HepG2 (cell line): ENCODE measurements around the gene HRH3. TPM values are rescaled to one million over a fixed set of nuclear protein-coding genes. Genes with fewer than 3 reads are reported as not detected.

Experiments
- ATAC-seq: fragments of 200-7000 bp; cut with Tn5 transposase; 3 replicates; pipeline ENCODE4 v1.9.1; 2020; ENCODE audit warnings: mild to moderate bottlenecking, moderate library complexity
- BruUV-seq: library from RNA; stranded (reverse); fragments of 400-500 nt; replicated peaks from 2 replicates; lab custom pipeline; 2021; lab: Mats Ljungman, UMichigan
- CTCF ChIA-PET: fragments of 300-600 bp; formaldehyde crosslinking; extraction: SDS; loops from one replicate; lab custom pipeline; 2021; ENCODE audit warnings: low total read pairs, inconsistent platforms, low intra/inter-chr PET ratio; lab: Yijun Ruan, JAX
- POLR2A ChIA-PET: fragments of 350-600 bp; sonication (Branson Sonifier 250); formaldehyde crosslinking; loops from one replicate; lab custom pipeline; 2020; ENCODE audit warnings: antibody characterized with exemption, inconsistent platforms; lab: Yijun Ruan, JAX
- DNase-seq: peaks from one replicate; pipeline ENCODE4 v3.0.0-alpha.2; 2015; ENCODE audit warnings: low spot score
- FAIRE-seq: peaks from 3 replicates; lab custom pipeline; 2011; peaks lifted over from hg19 to GRCh38; lab: Jason Lieb, UNC
- H2AFZ ChIP-seq: one replicate; pipeline ENCODE4 v1.6.1; 2011; ENCODE audit warnings: low read length, inconsistent platforms
- H3K27ac ChIP-seq: fragments of 300-600 bp; 3 replicates; pipeline ENCODE4 v1.8.0; 2011; ENCODE audit warnings: mixed run types, mild to moderate bottlenecking, mixed read lengths, low read length, inconsistent platforms; ENCODE audit not compliant: insufficient read depth; ENCODE audit errors: extremely low read length
- H3K27me3 ChIP-seq, 2 experiments: fragments of 200-600 bp in 1 of 2; 2 replicates in 1 of 2; 3 replicates in 1 of 2; pipeline versions ENCODE4 v1.6.0 to v1.8.0; 2011; ENCODE audit warnings: low read length in 2 of 2, mild to moderate bottlenecking in 2 of 2, moderate library complexity in 2 of 2, inconsistent platforms in 1 of 2; ENCODE audit not compliant: insufficient read depth in 2 of 2, control insufficient read depth in 1 of 2
- H3K36me3 ChIP-seq, 2 experiments: fragments of 200-600 bp in 1 of 2; replicated peaks in 1 of 2; 2 replicates in 1 of 2; 3 replicates in 1 of 2; pipeline versions ENCODE4 v1.5.1 to v1.8.0; 2011; ENCODE audit warnings: low read length in 2 of 2, inconsistent platforms in 1 of 2; ENCODE audit not compliant: insufficient read depth in 2 of 2, control insufficient read depth in 1 of 2
- H3K4me1 ChIP-seq: 2 replicates; pipeline ENCODE4 v1.5.1; 2012; ENCODE audit warnings: low read length, inconsistent platforms; ENCODE audit not compliant: insufficient read depth
- H3K4me2 ChIP-seq: 2 replicates; pipeline ENCODE4 v1.6.0; 2011; ENCODE audit warnings: low read depth, low read length, inconsistent platforms
- H3K4me3 ChIP-seq, 3 experiments: fragments of 200-600 bp in 1 of 3; sonication (generic), shearing (Covaris generic) in 1 of 3; replicated peaks in 1 of 3; 2 replicates each; pipeline ENCODE4 v1.5.1; 2011 to 2016; ENCODE audit warnings: low read length in 3 of 3, inconsistent platforms in 2 of 3, low read depth in 2 of 3, mild to moderate bottlenecking in 2 of 3, control low read depth in 1 of 3, mixed read lengths in 1 of 3; ENCODE audit not compliant: insufficient read depth in 1 of 3
- H3K79me2 ChIP-seq: one replicate; pipeline ENCODE4 v1.6.1; 2011; ENCODE audit warnings: low read length, inconsistent platforms; ENCODE audit not compliant: insufficient read depth
- H3K9ac ChIP-seq: 2 replicates; pipeline ENCODE4 v1.6.0; 2011; ENCODE audit warnings: mild to moderate bottlenecking, low read depth, low read length, inconsistent platforms; ENCODE audit not compliant: insufficient read depth
- H3K9me3 ChIP-seq: 2 replicates; pipeline ENCODE4 v1.5.1; 2012; ENCODE audit warnings: mild to moderate bottlenecking, low read length
- H4K20me1 ChIP-seq: 2 replicates; pipeline ENCODE4 v1.6.0; 2011; ENCODE audit warnings: inconsistent platforms, mild to moderate bottlenecking, low read length, moderate library complexity; ENCODE audit not compliant: insufficient read depth
- ARNTL ChIP-seq: sonication (generic); formaldehyde crosslinking; IDR thresholded peaks from 2 replicates; pipeline ENCODE4 v1.4.0; 2020; ENCODE audit warnings: mild to moderate bottlenecking, missing genetic modification reagents
- GMEB2 ChIP-seq: IDR thresholded peaks from 2 replicates; pipeline ENCODE4 v1.6.1; 2016; ENCODE audit warnings: missing biosample characterization, missing genetic modification reagents, low read depth
- HCFC1 ChIP-seq: fragments of 150-350 bp; IDR thresholded peaks from 2 replicates; pipeline ENCODE4 v1.6.1; 2014; ENCODE audit warnings: low read depth, low read length
- MEF2D ChIP-seq: sonication (generic); formaldehyde crosslinking; IDR thresholded peaks from 2 replicates; pipeline ENCODE4 v1.5.1; 2020; ENCODE audit warnings: mild to moderate bottlenecking, missing genetic modification reagents
- TAF1 ChIP-seq: sonication (generic); formaldehyde crosslinking; IDR thresholded peaks from 2 replicates; pipeline ENCODE4 v1.4.0; 2020; ENCODE audit warnings: missing genetic modification reagents
- XRCC5 ChIP-seq: fragments of 200-400 bp; formaldehyde crosslinking; optimal IDR thresholded peaks from 2 replicates; pipeline ENCODE3; 2017; ENCODE audit warnings: mild to moderate bottlenecking, low read length
- ZMYM3 ChIP-seq: sonication (generic); formaldehyde crosslinking; IDR thresholded peaks from 2 replicates; pipeline ENCODE4 v1.5.1; 2020; ENCODE audit warnings: mild to moderate bottlenecking, missing genetic modification reagents
- ZNF354B ChIP-seq: sonication (generic); formaldehyde crosslinking; IDR thresholded peaks from 2 replicates; pipeline ENCODE4 v1.8.0; 2022; ENCODE audit warnings: mild to moderate bottlenecking, missing genetic modification reagents
- ZNF646 ChIP-seq: sonication (generic); formaldehyde crosslinking; IDR thresholded peaks from 2 replicates; pipeline ENCODE4 v1.9.0; 2021; ENCODE audit warnings: mild to moderate bottlenecking, missing genetic modification reagents
- WGBS: methylation state at CpG from one replicate; pipeline ENCODE4 v1.1.6; 2017; ENCODE audit warnings: low lambda C conversion rate; 5-methylcytosine and 5-hydroxymethylcytosine counted together
- in situ Hi-C: cut with HindIII; loops from 2 replicates; pipeline ENCODE4 v1.10.0; 2017; ENCODE audit warnings: low pct_unique_long_range_greater_than_20kb; ENCODE audit not compliant: extremely low pct_ligation_motif_present
- intact Hi-C: fragments of 100-400 bp; cut with micrococcal nuclease; formaldehyde crosslinking; loops from one replicate; pipeline ENCODE4 v1.10.0; 2022; ENCODE audit not compliant: unreplicated experiment
- polyA plus RNA-seq, 8 experiments: library from polyadenylated mRNA; depleted of rRNA in 3 of 8; stranded (reverse) in 7 of 8; unstranded in 1 of 8; fragments of >200 nt; fragmentation: Illumina TruSeq in 4 of 8; extraction: Trizol in 4 of 8; gene quantifications; 2 replicates each; pipeline versions ENCODE4 v1.2.1 to v1.2.3, GENCODE V29; 2011 to 2016; ENCODE audit warnings: low read depth in 4 of 8, missing spikeins in 1 of 8, mixed read lengths in 1 of 8; ENCODE audit not compliant: insufficient read depth in 1 of 8
- total RNA-seq, 5 experiments: library from RNA; depleted of rRNA; stranded (reverse); fragments of >200 nt; fragmentation: Illumina TruSeq; extraction: Trizol; gene quantifications; 2 replicates each; pipeline ENCODE4 v1.2.3, GENCODE V29; 2016; ENCODE audit warnings: low read depth in 1 of 5

Gene HRH3
- total and polyA plus RNA-seq, 2 of the 13 experiments (the other 11 are each of a cell fraction or from before 2014, with no cell fraction given) = 0.18 TPM; not detected in 1

GRCh38 chr20:62234339-62234738 is 14.3 kb upstream of the HRH3 start (continued):
- TF ChIP-seq ZNF354B (CRISPR knock-in tag) (0 out of 2 replicates have a peak, but pooled peaks have one; percentile 15), GMEB2 (CRISPR knock-in tag) (no peak), MEF2D (CRISPR knock-in tag) (0 out of 2 replicates have a peak, but pooled peaks have one; percentile 11), ZNF646 (CRISPR knock-in tag) (no peak)

GRCh38 chr20:62233684-62234083 is 13.6 kb upstream of the HRH3 start:
- 49% methylated on average over 4 of the region's 4 CpGs for WGBS
- ChIA-PET POLR2A (no interaction called here), CTCF (no interaction called here)
- ATAC-seq (no peak), DNase-seq (no peak), FAIRE-seq (no peak)
- no peaks in the 10 kb centered on the region for H3K36me3 ChIP-seq
- peaks cover 23% of the 10 kb centered on the region for H3K4me1 ChIP-seq
- no peak overlapping the region for H3K4me3 ChIP-seq
- no peak overlapping the region for H3K27ac ChIP-seq
- no peak overlapping the region for H3K9ac ChIP-seq
- H2AFZ ChIP-seq = no peak overlapping the region
- no peak overlapping the region for H3K4me2 ChIP-seq
- TF ChIP-seq XRCC5 = peak; percentile 14
- 0 out of 2 replicates have a peak, but pooled peaks have one; percentile 9 for TF ChIP-seq ARNTL (CRISPR knock-in tag)
- no peak for TF ChIP-seq TAF1 (CRISPR knock-in tag)
- peak; percentile 89 for TF ChIP-seq ZMYM3 (CRISPR knock-in tag)
- TF ChIP-seq HCFC1 = 0 out of 2 replicates have a peak, but pooled peaks have one; percentile 12
- TF ChIP-seq MEF2D (CRISPR knock-in tag) = 0 out of 2 replicates have a peak, but pooled peaks have one; percentile 9
- no peaks in the 10 kb centered on the region for H3K79me2 ChIP-seq
- in situ Hi-C loops (no loop called here), intact Hi-C loops (no loop called here)
- no peaks in the 10 kb centered on the region for H3K9me3 ChIP-seq
- no TSS peak for BruUV-seq
- peaks cover 8 to 30% of the 10 kb centered on the region in 2 experiments; a peak in 4 of 5 replicates for H3K27me3 ChIP-seq
- H4K20me1 ChIP-seq = no peaks in the 10 kb centered on the region
